Measurements from ENCODE around the gene MAFG.

DNA sequence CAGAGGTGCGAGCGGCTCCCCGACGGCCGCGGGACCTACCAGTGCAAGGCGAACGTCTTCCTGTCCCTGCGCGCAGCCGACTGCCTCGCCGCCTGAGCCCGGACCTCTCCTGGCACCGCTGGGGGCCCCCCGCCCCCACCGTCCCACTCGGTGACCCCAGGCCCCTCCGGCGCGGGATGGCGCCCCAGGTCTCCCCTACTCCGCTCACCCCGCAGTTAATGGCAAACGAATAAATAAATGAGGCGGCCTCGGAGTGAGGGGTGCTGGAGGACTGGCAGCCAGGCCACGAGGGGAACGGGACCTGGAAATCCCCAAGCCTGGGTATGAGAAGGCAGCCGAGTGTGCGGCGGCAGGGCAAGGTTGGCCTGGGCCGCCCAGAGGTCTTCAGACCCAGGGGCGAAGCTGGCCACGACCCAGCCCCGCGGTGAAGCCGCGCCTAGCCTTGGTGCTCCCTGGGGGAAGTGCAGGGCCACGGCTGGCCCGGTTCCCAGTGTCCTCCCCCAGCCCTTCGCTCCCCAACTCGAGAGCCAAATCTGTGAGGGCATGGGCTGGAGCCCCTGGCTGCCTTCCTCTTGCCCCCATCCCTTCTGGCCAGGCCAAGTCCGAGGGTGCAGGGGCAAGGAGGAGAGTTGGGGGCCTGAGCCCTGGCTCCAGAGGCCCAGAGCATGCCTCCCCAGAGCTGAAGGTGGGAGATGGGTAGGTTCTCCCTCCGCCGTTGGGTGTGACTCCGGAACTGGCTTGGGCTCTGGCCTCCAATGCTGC, 24.7 kb downstream of the MAFG start:
- no peak for TF ChIP-seq POLR2A (IDR thresholded peaks at IDR 0.05)
- no peak for TF ChIP-seq CTCF (IDR thresholded peaks at IDR 0.05)
